ENCODE data around the gene CLDN5. TPM values are rescaled to one million over a fixed set of nuclear protein-coding genes. Genes with fewer than 3 reads are reported as not detected.

The CLDN5 gene
- total and polyA plus RNA-seq, 2 donors (not counting 1 experiment from before 2014, with no cell fraction given) = 0.33 TPM; not detected in 1

DNA sequence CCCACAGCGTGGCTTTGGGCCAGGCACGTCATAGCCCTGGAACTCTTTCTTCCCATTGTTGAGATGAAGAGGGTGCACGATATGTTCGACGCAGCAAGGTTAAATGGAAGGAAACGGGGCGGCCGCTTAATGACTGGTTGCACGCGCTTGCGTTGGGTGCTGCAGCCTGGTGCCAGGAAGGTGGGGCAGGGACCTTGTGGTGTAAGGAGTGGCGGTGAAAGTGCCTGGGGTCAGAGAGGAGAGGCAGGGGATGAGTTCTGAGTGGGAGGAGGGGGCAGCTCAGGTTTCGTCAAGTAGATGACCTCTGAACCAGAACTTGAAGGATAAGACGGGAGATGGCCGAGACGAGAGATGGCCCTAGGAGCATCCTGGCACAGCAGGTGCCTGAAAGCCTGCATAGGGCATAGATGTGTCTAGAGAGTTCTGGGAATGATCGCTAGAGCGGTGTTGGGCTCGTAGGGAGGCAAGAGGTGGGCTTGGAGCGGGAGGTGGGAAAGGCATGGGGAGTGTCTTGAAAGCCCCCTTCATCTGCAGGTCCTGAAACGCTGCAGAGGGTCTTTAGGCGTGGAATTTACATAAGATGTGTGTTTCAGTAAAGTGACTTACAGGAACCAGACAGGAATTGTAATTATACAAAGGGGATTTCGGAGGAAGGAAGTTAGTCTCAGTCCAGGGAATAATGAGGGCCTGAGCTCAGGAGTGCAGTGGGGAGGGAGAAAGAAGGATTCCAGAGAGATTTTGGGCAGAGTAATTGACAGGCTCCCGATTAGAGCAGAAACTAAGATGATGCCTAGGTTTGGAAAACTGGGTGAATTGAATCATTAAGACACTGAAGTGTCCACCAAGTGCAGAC is 43.2 kb upstream of the CLDN5 start:
- Histone ChIP-seq H3K9ac (ENCODE audit: insufficient read depth, low read length) (no peak overlapping the region), H3K4me1 (ENCODE audit: control insufficient read depth, extremely low read depth, insufficient read depth, low read length) (no peaks in the 10 kb centered on the region), H3K4me2 (ENCODE audit: extremely low read depth, insufficient read depth, low read length) (no peak overlapping the region), H4K20me1 (ENCODE audit: control insufficient read depth, extremely low read depth, insufficient read depth, low read length) (no peaks in the 10 kb centered on the region), H3K4me3 (replicated peaks in 1 of 4; ENCODE audit: control extremely low read depth in 1 of 4, insufficient read depth in 1 of 4, low read depth in 3 of 4, low read length in 4 of 4) (no peak overlapping the region), H2AFZ (ENCODE audit: low read length) (no peak overlapping the region), H3K79me2 (ENCODE audit: control insufficient read depth, insufficient read depth, low read length) (no peaks in the 10 kb centered on the region), H3K27ac (ENCODE audit: insufficient read depth, low read length) (no peak overlapping the region), H3K36me3 (ENCODE audit: control insufficient read depth, insufficient read depth, low read length) (no peaks in the 10 kb centered on the region), H3K9me3 (ENCODE audit: control insufficient read depth, insufficient read depth, low read depth, low read length) (no peaks in the 10 kb centered on the region), H3K27me3 (ENCODE audit: control insufficient read depth, insufficient read depth, low read length) (peaks cover 4% of the 10 kb centered on the region)
- TF ChIP-seq EZH2 (IDR thresholded peaks at IDR 0.05; ENCODE audit: low read length, missing control alignments) = no peak
- TF ChIP-seq, protein P1, sequence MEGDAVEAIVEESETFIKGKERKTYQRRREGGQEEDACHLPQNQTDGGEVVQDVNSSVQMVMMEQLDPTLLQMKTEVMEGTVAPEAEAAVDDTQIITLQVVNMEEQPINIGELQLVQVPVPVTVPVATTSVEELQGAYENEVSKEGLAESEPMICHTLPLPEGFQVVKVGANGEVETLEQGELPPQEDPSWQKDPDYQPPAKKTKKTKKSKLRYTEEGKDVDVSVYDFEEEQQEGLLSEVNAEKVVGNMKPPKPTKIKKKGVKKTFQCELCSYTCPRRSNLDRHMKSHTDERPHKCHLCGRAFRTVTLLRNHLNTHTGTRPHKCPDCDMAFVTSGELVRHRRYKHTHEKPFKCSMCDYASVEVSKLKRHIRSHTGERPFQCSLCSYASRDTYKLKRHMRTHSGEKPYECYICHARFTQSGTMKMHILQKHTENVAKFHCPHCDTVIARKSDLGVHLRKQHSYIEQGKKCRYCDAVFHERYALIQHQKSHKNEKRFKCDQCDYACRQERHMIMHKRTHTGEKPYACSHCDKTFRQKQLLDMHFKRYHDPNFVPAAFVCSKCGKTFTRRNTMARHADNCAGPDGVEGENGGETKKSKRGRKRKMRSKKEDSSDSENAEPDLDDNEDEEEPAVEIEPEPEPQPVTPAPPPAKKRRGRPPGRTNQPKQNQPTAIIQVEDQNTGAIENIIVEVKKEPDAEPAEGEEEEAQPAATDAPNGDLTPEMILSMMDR (conservative IDR thresholded peaks at IDR 0.05 in 1 of 2, IDR thresholded peaks at IDR 0.05 in 1 of 2; ENCODE audit: low read depth in 1 of 2, low read length in 2 of 2) = no peak
- DNase-seq (ENCODE audit: low read depth in 2 of 2) = no peak

- H4K20me1 ChIP-seq (ENCODE audit: control insufficient read depth, extremely low read depth, insufficient read depth, low read length) = no peaks in the 10 kb centered on the region
- no peaks in the 10 kb centered on the region for H3K9me3 ChIP-seq (ENCODE audit: control insufficient read depth, insufficient read depth, low read depth, low read length)
- no peak overlapping the region for H3K27ac ChIP-seq (ENCODE audit: insufficient read depth, low read length)
- H3K79me2 ChIP-seq (ENCODE audit: control insufficient read depth, insufficient read depth, low read length) = no peaks in the 10 kb centered on the region
- H3K9ac ChIP-seq (ENCODE audit: insufficient read depth, low read length) = no peak overlapping the region
- no peak overlapping the region for H3K4me2 ChIP-seq (ENCODE audit: extremely low read depth, insufficient read depth, low read length)
- H3K36me3 ChIP-seq (ENCODE audit: control insufficient read depth, insufficient read depth, low read length) = no peaks in the 10 kb centered on the region
- no peak overlapping the region for H3K4me3 ChIP-seq (replicated peaks in 1 of 4; ENCODE audit: control extremely low read depth in 1 of 4, insufficient read depth in 1 of 4, low read depth in 3 of 4, low read length in 4 of 4)
- peaks cover 4% of the 10 kb centered on the region for H3K27me3 ChIP-seq (ENCODE audit: control insufficient read depth, insufficient read depth, low read length)
- TF ChIP-seq, protein P1 (conservative IDR thresholded peaks at IDR 0.05 in 1 of 2, IDR thresholded peaks at IDR 0.05 in 1 of 2; ENCODE audit: low read depth in 1 of 2, low read length in 2 of 2) = no peak
- no peak for TF ChIP-seq EZH2 (IDR thresholded peaks at IDR 0.05; ENCODE audit: low read length, missing control alignments)
- no peak overlapping the region for H2AFZ ChIP-seq (ENCODE audit: low read length)
- no peaks in the 10 kb centered on the region for H3K4me1 ChIP-seq (ENCODE audit: control insufficient read depth, extremely low read depth, insufficient read depth, low read length)
- DNase-seq (ENCODE audit: low read depth in 2 of 2) = no peak
Observed at GRCh38 chr22:19566279-19567156, 42.3 kb upstream of the CLDN5 start.

Measured in fibroblast of lung (primary cell).